HL-60 (cell line): ENCODE data around the gene FIGNL2.

Experiments
- DNase-seq, 2 experiments: peaks; one replicate each; pipeline ENCODE4 v3.0.0-alpha.2; 2010 to 2020; ENCODE audit warnings: low read depth in 1 of 2, low spot score in 1 of 2
- H3K27ac ChIP-seq: fragments of 250-450 bp; sonication (Bioruptor Pico); replicated peaks from 2 replicates; pipeline ENCODE4 v1.5.1; 2020; ENCODE audit warnings: mild to moderate bottlenecking, moderate library complexity
- H3K27me3 ChIP-seq: fragments of 250-450 bp; sonication (Bioruptor Pico); 2 replicates; pipeline ENCODE4 v1.5.1; 2021; ENCODE audit warnings: mild to moderate bottlenecking, moderate library complexity; ENCODE audit not compliant: insufficient read depth, poor library complexity, severe bottlenecking
- H3K4me3 ChIP-seq: replicated peaks from 2 replicates; pipeline ENCODE4 v1.5.1; 2011; ENCODE audit warnings: mild to moderate bottlenecking, control low read depth, low read length; ENCODE audit not compliant: insufficient read depth
- GABPA ChIP-seq: IDR thresholded peaks from 2 replicates; pipeline ENCODE4 v1.6.1; 2012; ENCODE audit warnings: low read depth
- POLR2AphosphoS5 ChIP-seq: IDR thresholded peaks from 2 replicates; pipeline ENCODE4 v1.6.1; 2012; ENCODE audit warnings: low read depth
- SPI1 ChIP-seq: IDR thresholded peaks from 2 replicates; pipeline ENCODE4 v1.6.1; 2012; ENCODE audit warnings: low read depth, mild to moderate bottlenecking, borderline replicate concordance
- TF ChIP-seq, protein P1 (sequence below): IDR thresholded peaks from 2 replicates; pipeline ENCODE4 v1.6.1; 2012; ENCODE audit warnings: low read depth; ENCODE audit not compliant: insufficient replicate concordance
- TF ChIP-seq, protein P2 (sequence below): IDR thresholded peaks from one replicate; pipeline ENCODE4 v1.5.1; 2011; ENCODE audit warnings: low read length, control low read depth, inconsistent platforms; ENCODE audit not compliant: insufficient read depth

FIGNL2 gene

DNA sequence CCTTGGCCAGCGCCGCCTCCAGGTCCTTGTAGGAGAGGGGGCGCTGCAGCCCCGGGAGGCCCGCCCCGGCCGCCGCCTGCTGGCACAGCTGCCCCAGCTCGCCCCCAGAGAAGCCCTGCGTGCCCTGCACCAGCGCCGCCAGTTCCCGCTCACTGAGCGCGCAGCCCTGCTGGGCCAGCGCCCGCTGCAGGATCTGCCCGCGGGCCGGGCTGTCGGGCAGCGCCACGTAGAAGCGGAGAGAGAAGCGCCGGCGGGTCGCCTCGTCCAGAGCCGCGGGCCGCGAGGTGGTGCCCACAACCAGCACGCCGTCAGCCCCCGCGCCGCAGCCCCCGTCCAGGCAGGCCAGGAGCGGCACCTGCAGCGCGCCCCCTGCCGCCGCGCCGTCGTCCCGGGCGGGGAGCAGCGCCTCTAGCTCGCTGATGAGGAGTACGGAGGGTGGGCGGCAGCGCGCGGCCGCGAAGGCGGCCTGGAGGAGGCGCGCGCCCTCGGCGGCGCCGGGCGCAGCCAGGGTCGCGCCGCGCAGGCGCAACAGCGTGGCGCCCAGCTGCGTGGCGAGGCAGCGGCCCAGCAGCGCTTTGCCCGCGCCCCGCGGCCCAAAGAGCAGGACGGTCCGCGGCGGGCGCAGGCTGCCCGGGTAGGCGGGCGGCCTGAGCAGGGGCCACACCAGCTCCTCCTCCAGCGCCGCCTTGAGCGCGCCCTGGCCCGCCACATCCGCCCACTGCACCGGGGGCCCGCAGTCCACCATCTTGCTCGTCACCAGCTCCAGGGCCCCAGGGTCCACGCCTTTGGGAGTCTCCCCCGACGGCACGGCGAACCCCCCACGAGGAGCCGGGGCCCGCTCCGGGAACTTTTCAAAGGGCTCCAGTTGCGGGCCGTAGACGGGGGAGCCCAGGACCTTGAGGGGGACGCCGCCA, 27.7 kb downstream of the FIGNL2 start:
- H3K27ac ChIP-seq = no peak overlapping the region
- TF ChIP-seq, protein P1, sequence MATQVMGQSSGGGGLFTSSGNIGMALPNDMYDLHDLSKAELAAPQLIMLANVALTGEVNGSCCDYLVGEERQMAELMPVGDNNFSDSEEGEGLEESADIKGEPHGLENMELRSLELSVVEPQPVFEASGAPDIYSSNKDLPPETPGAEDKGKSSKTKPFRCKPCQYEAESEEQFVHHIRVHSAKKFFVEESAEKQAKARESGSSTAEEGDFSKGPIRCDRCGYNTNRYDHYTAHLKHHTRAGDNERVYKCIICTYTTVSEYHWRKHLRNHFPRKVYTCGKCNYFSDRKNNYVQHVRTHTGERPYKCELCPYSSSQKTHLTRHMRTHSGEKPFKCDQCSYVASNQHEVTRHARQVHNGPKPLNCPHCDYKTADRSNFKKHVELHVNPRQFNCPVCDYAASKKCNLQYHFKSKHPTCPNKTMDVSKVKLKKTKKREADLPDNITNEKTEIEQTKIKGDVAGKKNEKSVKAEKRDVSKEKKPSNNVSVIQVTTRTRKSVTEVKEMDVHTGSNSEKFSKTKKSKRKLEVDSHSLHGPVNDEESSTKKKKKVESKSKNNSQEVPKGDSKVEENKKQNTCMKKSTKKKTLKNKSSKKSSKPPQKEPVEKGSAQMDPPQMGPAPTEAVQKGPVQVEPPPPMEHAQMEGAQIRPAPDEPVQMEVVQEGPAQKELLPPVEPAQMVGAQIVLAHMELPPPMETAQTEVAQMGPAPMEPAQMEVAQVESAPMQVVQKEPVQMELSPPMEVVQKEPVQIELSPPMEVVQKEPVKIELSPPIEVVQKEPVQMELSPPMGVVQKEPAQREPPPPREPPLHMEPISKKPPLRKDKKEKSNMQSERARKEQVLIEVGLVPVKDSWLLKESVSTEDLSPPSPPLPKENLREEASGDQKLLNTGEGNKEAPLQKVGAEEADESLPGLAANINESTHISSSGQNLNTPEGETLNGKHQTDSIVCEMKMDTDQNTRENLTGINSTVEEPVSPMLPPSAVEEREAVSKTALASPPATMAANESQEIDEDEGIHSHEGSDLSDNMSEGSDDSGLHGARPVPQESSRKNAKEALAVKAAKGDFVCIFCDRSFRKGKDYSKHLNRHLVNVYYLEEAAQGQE = no peak
- TF ChIP-seq POLR2AphosphoS5 (no peak), SPI1 (no peak), GABPA (no peak)
- TF ChIP-seq, protein P2, sequence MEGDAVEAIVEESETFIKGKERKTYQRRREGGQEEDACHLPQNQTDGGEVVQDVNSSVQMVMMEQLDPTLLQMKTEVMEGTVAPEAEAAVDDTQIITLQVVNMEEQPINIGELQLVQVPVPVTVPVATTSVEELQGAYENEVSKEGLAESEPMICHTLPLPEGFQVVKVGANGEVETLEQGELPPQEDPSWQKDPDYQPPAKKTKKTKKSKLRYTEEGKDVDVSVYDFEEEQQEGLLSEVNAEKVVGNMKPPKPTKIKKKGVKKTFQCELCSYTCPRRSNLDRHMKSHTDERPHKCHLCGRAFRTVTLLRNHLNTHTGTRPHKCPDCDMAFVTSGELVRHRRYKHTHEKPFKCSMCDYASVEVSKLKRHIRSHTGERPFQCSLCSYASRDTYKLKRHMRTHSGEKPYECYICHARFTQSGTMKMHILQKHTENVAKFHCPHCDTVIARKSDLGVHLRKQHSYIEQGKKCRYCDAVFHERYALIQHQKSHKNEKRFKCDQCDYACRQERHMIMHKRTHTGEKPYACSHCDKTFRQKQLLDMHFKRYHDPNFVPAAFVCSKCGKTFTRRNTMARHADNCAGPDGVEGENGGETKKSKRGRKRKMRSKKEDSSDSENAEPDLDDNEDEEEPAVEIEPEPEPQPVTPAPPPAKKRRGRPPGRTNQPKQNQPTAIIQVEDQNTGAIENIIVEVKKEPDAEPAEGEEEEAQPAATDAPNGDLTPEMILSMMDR = no peak
- H3K27me3 ChIP-seq = peaks cover 57% of the 10 kb centered on the region
- peak overlapping the region; percentile 17 for H3K4me3 ChIP-seq
- peak; percentile 4 to 28 for DNase-seq

DNA sequence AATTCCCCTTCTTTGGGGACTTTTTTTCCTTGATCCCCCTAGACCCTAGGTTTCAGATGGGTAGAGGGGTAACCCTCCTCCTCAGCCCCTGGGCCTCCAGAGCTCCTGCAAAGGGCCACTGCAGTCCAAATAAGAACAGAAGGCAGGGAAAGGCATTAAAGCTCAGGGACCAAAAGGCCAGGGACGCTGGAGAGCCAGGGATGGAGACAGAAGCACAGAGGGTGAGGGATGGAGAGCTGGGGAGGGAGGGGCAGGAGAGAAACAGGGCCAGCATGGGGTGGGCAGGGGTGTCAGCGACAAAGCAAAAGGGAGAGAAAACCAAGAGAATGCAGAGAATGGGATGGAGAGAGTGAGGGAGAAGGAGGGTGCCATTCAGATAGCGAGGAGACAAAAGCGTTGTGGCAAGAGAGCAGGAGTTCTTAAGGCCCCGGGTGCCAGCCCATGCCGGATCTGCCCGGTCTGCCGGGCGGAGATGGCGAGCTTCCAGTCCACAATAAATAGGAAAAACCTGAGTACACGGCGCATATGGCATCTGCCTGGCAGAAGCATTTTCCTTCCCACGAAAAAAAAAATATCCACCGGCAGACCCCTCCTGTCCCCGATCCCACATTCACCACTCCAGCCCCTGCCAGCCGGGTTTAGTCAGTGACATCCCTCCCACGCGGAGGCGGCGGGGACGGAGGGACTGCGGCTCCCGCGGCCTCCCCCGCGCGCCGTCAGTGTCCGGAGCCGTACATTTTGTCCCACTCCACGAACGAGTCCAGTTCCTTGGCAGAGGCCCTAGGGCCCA, 28.6 kb downstream of the FIGNL2 start:
- Histone ChIP-seq H3K27ac (no peak overlapping the region), H3K4me3 (no peak overlapping the region), H3K27me3 (peaks cover 66% of the 10 kb centered on the region)
- TF ChIP-seq, protein P1 = no peak
- TF ChIP-seq POLR2AphosphoS5 (no peak), GABPA (no peak), SPI1 (no peak)
- TF ChIP-seq, protein P2 = no peak
- no peak for DNase-seq

GRCh38 chr12:51818566-51819300, 29.8 kb downstream of the FIGNL2 start:
- Histone ChIP-seq H3K4me3 (no peak overlapping the region), H3K27ac (no peak overlapping the region), H3K27me3 (peaks cover 69% of the 10 kb centered on the region)
- no peak for TF ChIP-seq SPI1
- no peak for TF ChIP-seq GABPA
- TF ChIP-seq, protein P1 = no peak
- no peak for TF ChIP-seq POLR2AphosphoS5
- TF ChIP-seq, protein P2 = no peak
- no peak for DNase-seq
